ENCODE data around the gene TFCP2L1. TPM values are rescaled to one million over a fixed set of nuclear protein-coding genes. Genes with fewer than 3 reads are reported as not detected.

TFCP2L1 gene
- total RNA-seq, 1 donor from 2014 or later = 0.54 TPM

DNA sequence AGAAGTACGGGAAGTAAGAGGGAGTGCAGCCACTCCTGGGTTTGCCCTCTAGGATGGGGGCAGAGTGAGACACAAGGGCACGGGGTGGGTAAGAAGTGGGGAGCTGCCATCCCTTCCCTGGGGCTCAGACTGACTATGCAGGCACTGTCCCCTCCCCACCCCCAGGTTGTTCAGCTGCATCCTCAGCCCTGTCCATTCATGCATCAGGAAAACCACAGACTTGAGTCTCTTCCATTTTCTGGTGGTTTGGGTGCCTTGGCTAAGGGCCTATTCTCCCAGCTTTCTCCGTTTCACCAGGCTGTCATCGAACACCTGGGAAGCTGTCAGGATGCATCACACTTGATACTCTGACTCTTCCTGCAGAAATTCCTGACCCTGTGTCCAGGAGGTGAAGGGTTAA is 111.9 kb downstream of the TFCP2L1 start:
- H3K36me3 Mint-ChIP-seq = peaks cover 5% of the 10 kb centered on the region
- H3K4me1 Mint-ChIP-seq = no peaks in the 10 kb centered on the region
- no peak for DNase-seq (ENCODE audit: low spot score in 2 of 2, unreplicated experiment in 2 of 2)
- no peak overlapping the region for H3K27ac Mint-ChIP-seq
- TF ChIP-seq CTCF (IDR thresholded peaks at IDR 0.05; ENCODE audit: unreplicated experiment) = no peak
- no peak overlapping the region for H3K4me3 Mint-ChIP-seq
- peaks cover 14% of the 10 kb centered on the region for H3K9me3 Mint-ChIP-seq
- peaks cover 2% of the 10 kb centered on the region for H3K27me3 Mint-ChIP-seq (ENCODE audit: low read depth)

GRCh38 chr2:121172456-121172855 is 112.5 kb downstream of the TFCP2L1 start:
- peaks cover 2% of the 10 kb centered on the region for H3K27me3 Mint-ChIP-seq (ENCODE audit: low read depth)
- H3K4me1 Mint-ChIP-seq = no peaks in the 10 kb centered on the region
- H3K9me3 Mint-ChIP-seq = peaks cover 14% of the 10 kb centered on the region
- no peak for TF ChIP-seq CTCF (IDR thresholded peaks at IDR 0.05; ENCODE audit: unreplicated experiment)
- DNase-seq (ENCODE audit: low spot score in 2 of 2, unreplicated experiment in 2 of 2) = no peak
- H3K4me3 Mint-ChIP-seq = no peak overlapping the region
- H3K27ac Mint-ChIP-seq = no peak overlapping the region
- H3K36me3 Mint-ChIP-seq = peaks cover 5% of the 10 kb centered on the region

- peaks cover 5% of the 10 kb centered on the region for H3K36me3 Mint-ChIP-seq
- H3K4me1 Mint-ChIP-seq = no peaks in the 10 kb centered on the region
- DNase-seq (ENCODE audit: low spot score in 2 of 2, unreplicated experiment in 2 of 2) = no peak
- no peak overlapping the region for H3K27ac Mint-ChIP-seq
- H3K27me3 Mint-ChIP-seq (ENCODE audit: low read depth) = peaks cover 2% of the 10 kb centered on the region
- no peak overlapping the region for H3K4me3 Mint-ChIP-seq
- H3K9me3 Mint-ChIP-seq = peaks cover 14% of the 10 kb centered on the region
- TF ChIP-seq CTCF (IDR thresholded peaks at IDR 0.05; ENCODE audit: unreplicated experiment) = no peak
These were observed 113.3 kb downstream of the TFCP2L1 start for GRCh38 chr2:121171625-121172119.

DNA sequence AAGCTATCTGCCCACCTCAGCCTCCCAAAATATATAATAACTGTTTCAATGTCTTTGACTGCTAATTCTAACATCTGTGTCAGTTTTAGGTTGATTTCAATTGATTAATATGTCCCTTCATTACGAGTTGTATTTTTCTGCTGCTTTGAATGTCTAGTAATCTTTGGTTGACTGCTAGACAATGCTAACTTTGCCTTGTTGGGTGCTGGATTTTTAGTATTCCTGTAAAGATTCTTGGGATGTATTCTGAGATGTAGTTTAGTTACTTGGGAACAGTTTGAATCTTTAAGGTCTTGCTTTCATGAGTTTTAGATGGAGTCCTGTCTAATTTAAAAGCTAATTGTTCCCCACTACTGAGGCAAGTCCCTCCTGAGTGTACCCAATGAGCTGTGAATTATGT is 114.4 kb downstream of the TFCP2L1 start:
- Mint-ChIP-seq H3K4me3 (no peak overlapping the region), H3K4me1 (no peaks in the 10 kb centered on the region), H3K27ac (no peak overlapping the region), H3K27me3 (ENCODE audit: low read depth) (peaks cover 2% of the 10 kb centered on the region), H3K36me3 (peaks cover 5% of the 10 kb centered on the region), H3K9me3 (peaks cover 14% of the 10 kb centered on the region)
- DNase-seq (ENCODE audit: low spot score in 2 of 2, unreplicated experiment in 2 of 2) = no peak
- no peak for TF ChIP-seq CTCF (IDR thresholded peaks at IDR 0.05; ENCODE audit: unreplicated experiment)

DNA sequence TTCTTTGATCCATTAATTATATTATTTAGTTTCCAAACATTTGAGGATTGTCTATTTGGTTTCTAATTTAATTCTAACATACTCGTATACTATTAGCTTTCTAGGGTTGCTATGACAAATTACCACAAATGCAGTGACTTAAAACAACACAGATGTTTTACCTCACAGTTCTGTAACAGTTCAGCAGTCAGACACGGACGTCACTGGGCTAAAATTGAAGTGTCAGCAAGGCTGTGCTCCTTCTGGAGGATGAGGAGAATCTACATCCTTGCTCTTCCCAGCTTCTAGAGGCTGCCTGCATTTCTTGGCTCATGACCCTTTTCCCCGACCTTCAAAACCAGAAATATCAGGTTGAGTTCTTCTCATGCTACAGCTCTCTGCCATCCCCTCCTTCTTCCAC is 117.6 kb downstream of the TFCP2L1 start:
- peaks cover 23% of the 10 kb centered on the region for H3K9me3 Mint-ChIP-seq
- DNase-seq (ENCODE audit: low spot score in 2 of 2, unreplicated experiment in 2 of 2) = no peak
- H3K4me3 Mint-ChIP-seq = no peak overlapping the region
- H3K27me3 Mint-ChIP-seq (ENCODE audit: low read depth) = peaks cover 5% of the 10 kb centered on the region
- H3K27ac Mint-ChIP-seq = no peak overlapping the region
- peaks cover 8% of the 10 kb centered on the region for H3K36me3 Mint-ChIP-seq
- H3K4me1 Mint-ChIP-seq = no peaks in the 10 kb centered on the region
- TF ChIP-seq CTCF (IDR thresholded peaks at IDR 0.05; ENCODE audit: unreplicated experiment) = no peak

Other genes with a start within 250 kb of the TFCP2L1 start
- not detected in 3 replicates for gene RNU4ATAC, start 245.7 kb upstream of the TFCP2L1 start, total RNA-seq

Measured in mesothelial cell of epicardium (in vitro differentiated cells).